ENCODE results near the gene AQP12B. TPM values are rescaled to one million over a fixed set of nuclear protein-coding genes. Genes with fewer than 3 reads are reported as not detected.

The AQP12B gene
- total and polyA plus RNA-seq, 10 of the 15 experiments (the other 5 are each of a cell fraction or from before 2014, with no cell fraction given): not detected

DNA sequence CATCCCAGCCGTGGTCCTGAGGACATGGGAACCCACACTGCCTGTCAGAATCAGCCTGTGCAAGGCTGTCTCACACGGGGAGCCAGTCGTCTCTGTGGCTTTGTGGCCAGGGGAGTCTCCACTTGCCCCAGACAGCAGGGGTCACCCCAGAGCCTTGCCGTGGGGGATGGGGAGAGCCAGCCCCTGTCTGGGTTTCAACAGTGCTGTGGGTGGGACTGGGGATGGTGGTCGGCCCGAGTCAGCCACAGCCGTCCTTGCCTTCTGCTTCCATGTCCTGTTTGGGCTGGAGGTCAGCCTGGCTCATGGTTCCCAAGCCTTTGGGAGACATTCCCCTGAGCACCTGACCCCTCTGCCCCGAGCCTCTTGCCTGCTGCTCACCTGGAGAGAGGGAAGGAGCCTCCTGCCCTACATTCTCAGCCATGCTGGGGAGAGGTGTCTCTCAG is 37.8 kb downstream of the AQP12B start:
- H2AFZ ChIP-seq (ENCODE audit: control insufficient read depth, low read depth, low read length): no peak overlapping the region
- TF ChIP-seq EED (IDR thresholded peaks at IDR 0.05; ENCODE audit: low read depth) (no peak), NFYB (IDR thresholded peaks at IDR 0.05; ENCODE audit: insufficient read depth, low read depth, low read length) (no peak)
- TF ChIP-seq, protein P1, sequence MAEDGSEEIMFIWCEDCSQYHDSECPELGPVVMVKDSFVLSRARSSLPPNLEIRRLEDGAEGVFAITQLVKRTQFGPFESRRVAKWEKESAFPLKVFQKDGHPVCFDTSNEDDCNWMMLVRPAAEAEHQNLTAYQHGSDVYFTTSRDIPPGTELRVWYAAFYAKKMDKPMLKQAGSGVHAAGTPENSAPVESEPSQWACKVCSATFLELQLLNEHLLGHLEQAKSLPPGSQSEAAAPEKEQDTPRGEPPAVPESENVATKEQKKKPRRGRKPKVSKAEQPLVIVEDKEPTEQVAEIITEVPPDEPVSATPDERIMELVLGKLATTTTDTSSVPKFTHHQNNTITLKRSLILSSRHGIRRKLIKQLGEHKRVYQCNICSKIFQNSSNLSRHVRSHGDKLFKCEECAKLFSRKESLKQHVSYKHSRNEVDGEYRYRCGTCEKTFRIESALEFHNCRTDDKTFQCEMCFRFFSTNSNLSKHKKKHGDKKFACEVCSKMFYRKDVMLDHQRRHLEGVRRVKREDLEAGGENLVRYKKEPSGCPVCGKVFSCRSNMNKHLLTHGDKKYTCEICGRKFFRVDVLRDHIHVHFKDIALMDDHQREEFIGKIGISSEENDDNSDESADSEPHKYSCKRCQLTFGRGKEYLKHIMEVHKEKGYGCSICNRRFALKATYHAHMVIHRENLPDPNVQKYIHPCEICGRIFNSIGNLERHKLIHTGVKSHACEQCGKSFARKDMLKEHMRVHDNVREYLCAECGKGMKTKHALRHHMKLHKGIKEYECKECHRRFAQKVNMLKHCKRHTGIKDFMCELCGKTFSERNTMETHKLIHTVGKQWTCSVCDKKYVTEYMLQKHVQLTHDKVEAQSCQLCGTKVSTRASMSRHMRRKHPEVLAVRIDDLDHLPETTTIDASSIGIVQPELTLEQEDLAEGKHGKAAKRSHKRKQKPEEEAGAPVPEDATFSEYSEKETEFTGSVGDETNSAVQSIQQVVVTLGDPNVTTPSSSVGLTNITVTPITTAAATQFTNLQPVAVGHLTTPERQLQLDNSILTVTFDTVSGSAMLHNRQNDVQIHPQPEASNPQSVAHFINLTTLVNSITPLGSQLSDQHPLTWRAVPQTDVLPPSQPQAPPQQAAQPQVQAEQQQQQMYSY (CRISPR knock-in tag; IDR thresholded peaks at IDR 0.05): no peak
- no peaks in the 10 kb centered on the region for H4K20me1 ChIP-seq (ENCODE audit: control insufficient read depth, insufficient read depth)
- H3K4me1 ChIP-seq (ENCODE audit: control insufficient read depth, insufficient read depth, low read length): no peaks in the 10 kb centered on the region
- no peak overlapping the region for H3K4me3 ChIP-seq
- intact Hi-C loops (cut with micrococcal nuclease; ENCODE audit: unreplicated experiment) (no loop called here), in situ Hi-C loops (cut with MboI) (no loop called here)
- FAIRE-seq (no peak), DNase-seq (ENCODE audit: low read depth, low spot score) (no peak), ATAC-seq (no peak)
- no peak overlapping the region for H3K9ac ChIP-seq (ENCODE audit: control insufficient read depth, insufficient read depth, low read length)
- no TSS peak for BruUV-seq (replicated peaks)
- SMC1A ChIA-PET (ENCODE audit: uncharacterized antibody, unreplicated experiment): no interaction called here
- peaks cover 0 to 3% of the 10 kb centered on the region in 2 experiments; a peak in 2 of 4 replicates for H3K27me3 ChIP-seq (replicated peaks in 1 of 2; ENCODE audit: control insufficient read depth in 2 of 2, insufficient read depth in 2 of 2, low read length in 1 of 2)
- H3K4me2 ChIP-seq (ENCODE audit: control insufficient read depth, insufficient read depth): no peak overlapping the region
- 7% methylated on average over 8 of the region's 8 CpGs for WGBS (ENCODE audit: insufficient coverage, insufficient replicate concordance, low lambda C conversion rate, missing lambda C conversion rate)
- no peaks in the 10 kb centered on the region for H3K36me3 ChIP-seq (ENCODE audit: control insufficient read depth in 2 of 2, insufficient read depth in 2 of 2, low read length in 1 of 2)
- H3K79me2 ChIP-seq (ENCODE audit: control insufficient read depth, insufficient read depth, low read length): no peaks in the 10 kb centered on the region
- RAD21 ChIA-PET (ENCODE audit: unreplicated experiment): no interaction called here
- H3K9me3 ChIP-seq (replicated peaks; ENCODE audit: control insufficient read depth, insufficient read depth, low read length): no peaks in the 10 kb centered on the region; the same call in 2 of the 3 replicates
- POLR2A ChIA-PET: no interaction called here
- CTCF ChIA-PET: no interaction called here
- no peak overlapping the region for H3K27ac ChIP-seq (ENCODE audit: control insufficient read depth, insufficient read depth)
